Stimulated activated CD4-positive, alpha-beta T cell treated with anti-CD3 and anti-CD28 coated beads, Interleukin-4, amount 100 ng/mL, for 48 hours (primary cell): ENCODE data around the gene CSHL1.
A peak's percentile ranks its signal among the peaks of the same experiment; 100 is the strongest.
"Not testable (repeated sequence)": the region's sequence is repeated elsewhere in the genome, so short reads cannot be mapped to it uniquely, and the experiment has no call there.

Experiments
- DNase-seq, 2 donors: peaks; one replicate each; pipeline ENCODE4 v3.0.0-alpha.2; 2020; ENCODE audit warnings: low read depth in 2 of 2

Gene CSHL1

DNA sequence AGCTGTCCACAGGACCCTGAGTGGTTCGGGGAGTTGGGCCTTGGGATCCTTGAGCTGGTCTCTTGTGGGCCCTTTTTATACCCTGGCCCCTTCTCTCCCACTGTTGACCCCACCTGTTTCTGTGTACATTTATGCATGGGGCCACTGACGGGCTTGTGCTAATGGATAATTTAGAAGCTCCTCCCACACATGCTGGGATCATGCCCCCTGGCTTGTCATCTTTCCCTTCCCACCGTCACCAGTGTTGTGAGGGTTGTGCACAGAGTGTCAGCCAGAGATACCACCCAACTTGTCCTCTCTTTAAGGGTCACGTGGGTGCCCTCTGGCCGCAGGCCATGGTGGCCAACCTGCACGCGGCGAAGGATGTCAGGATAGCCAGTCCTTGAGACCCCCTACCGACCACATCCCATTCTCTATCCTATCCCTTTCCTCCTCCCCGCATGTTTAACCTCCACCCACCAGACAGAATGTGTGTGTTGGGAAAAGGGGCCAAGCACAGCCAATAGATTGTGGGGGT, 7.8 kb upstream of the CSHL1 start, which contains the start of gene GH1:
Gene GH1 (minus strand): TSS at position 51 of the 517 bp plus-strand sequence. CDS start 63 bp downstream, outside the sequence.
- DNase-seq = not testable (repeated sequence)

DNA sequence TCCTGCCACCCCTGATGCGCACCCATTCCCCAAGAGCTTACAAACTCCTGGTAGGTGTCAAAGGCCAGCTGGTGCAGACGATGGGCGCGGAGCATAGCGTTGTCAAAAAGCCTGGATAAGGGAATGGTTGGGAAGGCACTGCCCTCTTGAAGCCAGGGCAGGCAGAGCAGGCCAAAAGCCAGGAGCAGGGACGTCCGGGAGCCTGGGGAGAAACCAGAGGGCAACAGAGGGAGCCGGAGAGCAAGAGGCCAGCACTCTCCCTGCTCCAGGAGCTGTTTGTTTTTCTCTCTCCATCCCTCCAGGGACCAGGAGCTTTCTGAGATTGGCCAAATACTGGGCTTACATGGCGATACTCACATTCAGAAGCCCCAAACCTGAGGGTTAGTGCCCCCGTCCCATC, 7.2 kb upstream of the CSHL1 start:
- DNase-seq = no peak

DNA sequence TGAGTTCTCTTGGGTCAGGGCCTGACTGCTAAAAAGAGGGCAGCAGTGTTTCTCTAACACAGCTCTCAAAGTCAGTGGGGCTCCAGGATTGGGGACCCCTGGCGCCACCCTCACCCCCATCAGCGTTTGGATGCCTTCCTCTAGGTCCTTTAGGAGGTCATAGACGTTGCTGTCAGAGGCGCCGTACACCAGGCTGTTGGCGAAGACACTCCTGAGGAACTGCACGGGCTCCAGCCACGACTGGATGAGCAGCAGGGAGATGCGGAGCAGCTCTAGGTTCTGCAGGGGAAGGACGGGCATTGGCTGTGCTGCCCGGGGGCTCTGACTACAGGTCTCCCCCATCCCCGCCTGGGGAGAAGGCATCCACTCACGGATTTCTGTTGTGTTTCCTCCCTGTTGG, 6.6 kb upstream of the CSHL1 start:
- no peak for DNase-seq

DNA sequence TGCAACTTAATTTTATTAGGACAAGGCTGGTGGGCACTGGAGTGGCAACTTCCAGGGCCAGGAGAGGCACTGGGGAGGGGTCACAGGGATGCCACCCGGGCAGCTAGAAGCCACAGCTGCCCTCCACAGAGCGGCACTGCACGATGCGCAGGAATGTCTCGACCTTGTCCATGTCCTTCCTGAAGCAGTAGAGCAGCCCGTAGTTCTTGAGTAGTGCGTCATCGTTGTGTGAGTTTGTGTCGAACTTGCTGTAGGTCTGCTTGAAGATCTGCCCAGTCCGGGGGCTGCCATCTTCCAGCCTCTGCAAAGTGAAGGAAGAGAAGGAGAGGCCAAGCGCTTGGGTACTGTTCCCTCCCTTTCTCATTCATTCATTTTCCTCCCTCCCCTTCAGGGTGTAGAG, 6.1 kb upstream of the CSHL1 start:
- not testable (repeated sequence) for DNase-seq

DNA sequence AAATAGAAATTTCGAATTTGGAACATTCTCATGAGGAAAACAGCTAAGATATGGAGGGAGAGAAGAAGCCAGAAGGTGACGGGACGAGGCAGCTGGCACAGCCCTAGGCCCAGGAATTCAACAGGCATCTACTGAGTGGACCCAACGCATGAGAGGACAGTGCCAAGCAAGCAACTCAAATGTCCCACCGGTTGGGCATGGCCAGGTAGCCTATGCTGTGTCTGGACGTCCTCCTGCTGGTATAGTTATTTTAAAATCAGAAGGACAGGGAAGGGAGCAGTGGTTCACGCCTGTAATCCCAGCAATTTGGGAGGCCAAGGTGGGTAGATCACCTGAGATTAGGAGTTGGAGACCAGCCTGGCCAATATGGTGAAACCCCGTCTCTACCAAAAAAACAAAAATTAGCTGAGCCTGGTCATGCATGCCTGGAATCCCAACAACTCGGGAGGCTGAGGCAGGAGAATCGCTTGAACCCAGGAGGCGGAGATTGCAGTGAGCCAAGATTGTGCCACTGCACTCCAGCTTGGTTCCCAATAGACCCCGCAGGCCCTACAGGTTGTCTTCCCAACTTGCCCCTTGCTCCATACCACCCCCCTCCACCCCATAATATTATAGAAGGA, 5.6 kb upstream of the CSHL1 start:
- no peak for DNase-seq

DNA sequence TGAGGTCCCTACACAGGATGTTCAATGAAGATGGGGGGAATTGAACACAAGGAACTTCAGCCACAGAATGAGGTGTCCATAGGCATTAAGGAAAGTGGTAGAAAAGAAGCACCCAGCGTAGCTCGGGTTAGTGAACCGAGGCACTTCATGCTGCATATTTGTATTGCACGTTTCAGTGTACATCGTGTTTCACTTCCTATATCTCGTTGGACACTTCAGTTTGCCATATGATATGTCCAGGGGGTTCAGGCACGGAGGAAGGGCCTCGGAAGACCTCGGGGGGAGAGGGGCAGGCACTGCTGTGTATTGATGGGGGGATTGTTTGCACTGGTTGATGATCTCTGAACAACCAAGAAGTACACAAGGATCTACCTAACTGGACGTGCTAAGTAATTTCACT, 4.7 kb upstream of the CSHL1 start:
- DNase-seq = not testable (repeated sequence)

DNA sequence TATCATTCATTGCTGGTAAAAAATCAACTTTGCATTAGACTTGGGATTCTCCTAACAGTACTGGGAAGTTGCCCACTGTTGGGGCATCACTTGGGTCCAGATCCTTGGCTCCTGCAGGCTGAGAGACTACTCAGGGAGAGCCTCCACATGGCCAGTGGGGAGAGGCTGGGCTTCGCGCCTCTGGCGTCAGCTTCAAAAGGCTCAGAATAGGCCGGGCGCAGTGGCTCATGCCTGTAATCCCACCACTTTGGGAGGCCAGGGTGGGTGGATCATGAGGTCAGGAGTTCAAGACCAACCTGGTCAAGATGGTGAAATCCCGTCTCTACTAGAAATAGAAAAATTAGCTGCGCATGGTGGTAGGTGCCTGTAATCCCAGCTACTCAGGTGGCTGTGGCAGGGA, 3.4 kb upstream of the CSHL1 start:
- no peak for DNase-seq

DNA sequence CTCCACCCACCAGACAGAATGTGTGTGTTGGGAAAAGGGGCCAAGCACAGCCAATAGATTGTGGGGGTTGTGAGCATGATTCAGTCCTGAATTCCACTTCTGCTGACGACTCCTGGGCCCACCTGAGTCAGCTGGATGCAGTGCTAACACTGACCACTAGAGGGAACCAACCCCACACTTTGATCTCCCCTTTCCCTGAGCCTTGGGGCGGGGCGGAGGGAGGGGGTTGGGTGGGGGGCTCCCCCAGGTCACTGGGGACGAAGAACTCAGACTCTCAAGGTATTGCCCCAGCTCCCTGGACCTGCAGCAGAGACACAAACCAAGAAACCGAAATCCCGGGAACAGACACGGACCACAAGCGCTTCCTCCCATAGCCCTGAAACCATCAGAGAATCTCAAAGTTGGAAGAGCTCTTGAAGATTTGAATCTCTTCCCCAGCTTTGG, 621 bp upstream of the CSHL1 start:
- DNase-seq = peak; percentile 49 to 63

DNA sequence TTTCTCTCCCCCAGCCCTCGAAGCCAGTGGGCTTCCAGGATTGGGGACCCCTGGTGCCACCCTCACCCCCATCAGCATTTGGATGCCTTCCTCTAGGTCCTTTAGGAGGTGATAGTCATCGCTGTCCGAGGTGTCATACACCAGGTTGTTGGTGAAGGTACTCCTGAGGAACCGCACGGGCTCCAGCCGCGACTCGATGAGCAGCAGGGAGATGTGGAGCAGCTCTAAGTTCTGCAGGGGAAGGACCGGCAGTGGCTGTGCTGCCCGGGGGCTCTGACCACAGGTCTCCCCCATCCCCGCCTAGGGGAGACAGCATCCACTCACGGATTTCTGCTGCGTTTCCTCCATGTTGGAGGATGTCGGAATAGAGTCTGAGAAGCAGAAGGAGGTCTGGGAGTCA, 962 bp downstream of the CSHL1 start:
- no peak for DNase-seq

DNA sequence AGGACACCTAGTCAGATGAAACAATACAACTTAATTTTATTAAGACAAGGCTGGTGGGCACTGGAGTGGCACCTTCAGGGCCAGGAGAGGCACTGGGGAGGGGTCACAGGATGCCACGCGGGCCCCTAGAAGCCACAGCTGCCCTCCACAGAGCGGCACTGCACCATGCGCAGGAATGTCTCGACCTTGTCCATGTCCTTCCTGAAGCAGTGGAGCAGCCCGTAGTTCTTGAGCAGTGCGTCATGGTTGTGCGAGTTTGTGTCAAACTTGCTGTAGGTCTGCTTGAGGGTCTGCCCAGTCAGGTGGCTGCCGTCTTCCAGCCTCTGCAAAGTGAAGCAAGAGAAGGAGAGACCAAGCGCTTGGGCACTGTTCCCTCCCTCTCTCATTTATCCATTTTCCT, 1.5 kb downstream of the CSHL1 start:
- not testable (repeated sequence) for DNase-seq

DNA sequence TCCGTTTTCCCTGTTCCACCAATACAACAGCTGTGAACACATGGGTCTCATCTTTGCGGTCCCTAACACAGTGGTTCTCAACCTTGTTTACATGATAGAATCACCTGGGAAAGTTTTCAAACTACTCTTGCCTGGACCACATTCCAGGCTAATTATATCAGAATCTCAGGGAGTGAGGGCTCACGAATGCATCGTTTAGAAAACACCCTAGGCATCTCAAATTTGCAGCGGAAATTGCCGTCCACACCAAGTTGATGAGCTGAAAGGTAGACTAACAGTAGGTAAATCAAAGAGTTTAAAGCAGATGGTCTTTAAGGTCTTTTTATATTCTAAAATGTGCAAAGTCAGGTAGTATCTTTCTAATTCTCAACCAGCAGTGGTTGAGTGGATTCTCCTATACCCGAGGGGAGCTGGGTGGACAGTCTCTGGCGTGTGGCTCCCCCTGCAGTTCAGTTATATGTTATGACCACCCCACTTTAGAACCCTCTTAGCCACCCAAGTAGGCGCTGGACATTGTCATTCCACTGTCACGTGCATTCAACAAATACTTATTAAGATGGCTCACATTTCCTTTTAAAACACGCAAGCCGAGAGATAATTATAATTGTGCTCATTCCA, 3.8 kb downstream of the CSHL1 start:
- not testable (repeated sequence) for DNase-seq

DNA sequence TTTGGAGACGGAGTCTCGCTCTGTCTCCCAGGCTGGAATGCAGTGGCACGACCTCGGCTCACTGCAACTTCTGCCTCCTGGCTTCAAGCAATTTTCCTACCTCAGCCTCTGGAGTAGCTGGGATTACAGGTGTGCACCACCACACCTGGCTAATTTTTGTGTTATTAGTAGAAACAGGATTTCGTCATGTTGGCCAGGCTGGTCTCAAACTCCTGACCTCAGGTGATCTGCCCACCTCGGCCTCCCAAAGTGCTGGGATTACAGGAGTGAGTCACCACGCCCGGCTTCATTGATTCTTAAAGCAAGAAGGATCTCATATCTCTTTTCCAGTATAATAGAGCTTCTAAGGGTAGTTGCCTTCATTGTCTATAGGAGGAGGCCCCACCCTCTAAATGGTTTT, 6.3 kb downstream of the CSHL1 start:
- DNase-seq = not testable (repeated sequence)

DNA sequence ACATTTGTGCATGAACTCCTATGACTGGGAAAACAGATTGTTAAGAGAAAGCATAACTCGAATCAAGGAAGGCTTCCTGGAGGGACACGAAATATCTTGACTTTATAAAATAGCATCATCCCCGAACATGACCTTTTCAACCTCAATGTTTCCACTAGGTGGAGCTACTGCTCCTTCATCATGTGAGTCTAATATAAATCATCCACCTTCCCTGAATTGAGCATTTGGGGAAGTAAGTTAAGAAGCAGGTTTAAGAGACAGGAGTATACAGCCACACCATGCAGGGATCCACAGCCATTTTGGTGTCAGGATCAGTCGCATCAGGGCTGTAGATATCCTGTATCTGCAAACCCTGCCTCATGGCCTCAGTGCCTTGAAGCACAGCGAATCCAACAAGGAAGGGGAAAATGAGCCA, 7.3 kb downstream of the CSHL1 start:
- not testable (repeated sequence) for DNase-seq

DNA sequence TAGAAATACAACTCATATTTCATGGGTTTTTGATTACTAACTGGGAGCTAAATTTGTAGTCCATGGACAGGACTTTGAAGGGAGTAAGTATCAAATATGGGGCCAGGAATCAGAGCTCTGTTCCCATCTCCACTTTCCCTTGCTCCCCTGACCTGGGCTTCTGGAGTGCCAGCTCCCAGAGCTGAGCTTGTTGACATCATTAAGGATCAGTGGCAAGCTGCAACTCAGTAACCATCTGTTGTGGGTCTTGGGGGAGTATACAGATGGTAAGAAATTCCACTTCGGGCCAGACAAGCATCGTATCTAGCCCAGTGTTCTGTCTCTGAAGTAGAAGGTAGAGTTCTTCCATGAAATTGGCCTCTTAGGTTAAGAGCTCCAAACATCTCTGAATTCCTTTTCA, 9.1 kb downstream of the CSHL1 start:
- DNase-seq = not testable (repeated sequence)

DNA sequence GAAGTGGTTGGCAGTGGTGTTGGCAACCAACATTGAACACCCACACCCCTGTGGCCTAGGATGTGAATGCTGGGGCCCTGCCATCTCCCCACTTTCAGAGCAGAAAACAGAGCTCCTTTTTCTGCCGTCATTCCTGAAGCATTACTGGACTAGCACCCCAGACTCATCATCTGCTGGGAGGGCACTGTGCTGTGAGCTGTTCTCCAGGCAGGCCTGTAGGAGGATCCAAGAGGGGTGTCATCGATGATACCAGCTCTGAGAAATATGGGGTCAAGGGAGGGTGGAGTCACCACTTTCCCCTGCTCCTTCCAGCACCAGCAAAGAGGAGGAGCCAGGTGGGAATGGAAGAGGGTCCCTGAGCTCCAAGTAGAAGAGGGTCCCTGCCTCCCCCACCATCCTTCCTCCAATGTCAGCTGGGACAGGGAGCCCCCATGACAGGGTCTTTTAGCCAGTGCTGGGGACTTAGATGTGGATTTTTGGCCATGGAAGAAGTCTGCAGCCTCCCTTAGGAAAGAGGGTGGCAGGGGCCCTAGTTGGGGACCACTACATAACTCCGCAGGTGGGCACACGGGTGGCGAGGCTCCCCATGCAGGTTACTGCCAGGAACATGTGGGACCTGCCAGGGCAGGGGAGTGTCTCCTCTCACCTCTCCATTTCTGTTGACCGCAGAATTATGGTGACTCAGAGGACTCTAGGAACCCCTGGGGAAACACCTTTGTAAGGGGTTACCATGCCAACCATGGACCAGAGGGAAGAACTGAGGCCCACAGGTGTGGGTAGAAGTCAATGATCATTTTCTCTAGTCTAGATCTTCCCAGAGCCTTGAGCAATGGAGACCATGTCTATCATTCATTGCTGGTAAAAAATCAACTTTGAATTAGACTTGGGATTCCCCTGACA, 11.9 kb downstream of the CSHL1 start:
- DNase-seq = peak in 1 of 2 donors; percentile 31

DNA sequence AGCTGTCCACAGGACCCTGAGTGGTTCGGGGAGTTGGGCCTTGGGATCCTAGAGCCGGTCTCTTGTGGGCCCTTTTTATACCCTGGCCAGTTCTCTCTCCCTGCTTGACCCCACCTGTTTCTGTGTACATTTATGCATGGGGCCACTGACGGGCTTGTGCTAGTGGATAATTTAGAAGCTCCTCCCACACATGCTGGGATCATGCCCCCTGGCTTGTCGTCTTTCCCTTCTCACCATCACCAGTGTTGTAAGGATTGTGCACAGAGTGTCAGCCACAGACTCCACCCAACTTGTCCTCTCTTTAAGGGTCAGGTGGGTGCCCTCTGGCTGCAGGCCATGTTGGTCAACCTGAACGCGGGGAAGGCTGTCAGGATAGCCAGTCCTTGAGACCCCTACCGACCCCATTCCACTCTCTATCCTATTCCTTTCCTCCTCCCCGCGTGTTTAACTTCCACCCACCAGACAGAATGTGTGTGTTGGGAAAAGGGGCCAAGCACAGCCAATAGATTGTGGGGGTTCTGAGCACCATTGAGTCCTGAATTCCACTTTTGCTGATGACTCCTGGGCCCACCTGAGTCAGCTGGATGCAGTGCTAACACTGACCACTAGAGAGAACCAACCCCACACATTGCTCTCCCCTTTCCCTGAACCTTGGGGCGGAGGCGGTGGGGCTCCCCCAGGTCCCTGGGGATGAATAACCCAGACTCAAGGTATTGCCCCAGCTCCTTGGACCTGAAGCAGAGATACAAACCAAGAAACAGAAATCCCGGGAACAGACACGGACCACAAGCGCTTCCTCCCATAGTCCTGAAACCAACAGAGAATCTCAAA, 14.3 kb downstream of the CSHL1 start, which contains the start of gene CSH1:
Gene CSH1 (minus strand): TSS at position 51 of the 831 bp plus-strand sequence. CDS start 63 bp downstream, outside the sequence.
- not testable (repeated sequence) for DNase-seq

DNA sequence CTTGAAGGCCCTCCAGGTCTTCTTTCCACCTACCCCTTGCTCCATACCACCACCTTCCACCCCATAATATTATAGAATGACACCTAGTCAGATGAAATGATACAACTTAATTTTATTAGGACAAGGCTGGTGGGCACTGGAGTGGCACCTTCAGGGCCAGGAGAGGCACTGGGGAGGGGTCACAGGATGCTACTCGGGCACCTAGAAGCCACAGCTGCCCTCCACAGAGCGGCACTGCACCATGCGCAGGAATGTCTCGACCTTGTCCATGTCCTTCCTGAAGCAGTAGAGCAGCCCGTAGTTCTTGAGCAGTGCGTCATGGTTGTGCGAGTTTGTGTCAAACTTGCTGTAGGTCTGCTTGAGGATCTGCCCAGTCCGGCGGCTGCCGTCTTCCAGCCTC, 16.2 kb downstream of the CSHL1 start:
- DNase-seq = not testable (repeated sequence)

DNA sequence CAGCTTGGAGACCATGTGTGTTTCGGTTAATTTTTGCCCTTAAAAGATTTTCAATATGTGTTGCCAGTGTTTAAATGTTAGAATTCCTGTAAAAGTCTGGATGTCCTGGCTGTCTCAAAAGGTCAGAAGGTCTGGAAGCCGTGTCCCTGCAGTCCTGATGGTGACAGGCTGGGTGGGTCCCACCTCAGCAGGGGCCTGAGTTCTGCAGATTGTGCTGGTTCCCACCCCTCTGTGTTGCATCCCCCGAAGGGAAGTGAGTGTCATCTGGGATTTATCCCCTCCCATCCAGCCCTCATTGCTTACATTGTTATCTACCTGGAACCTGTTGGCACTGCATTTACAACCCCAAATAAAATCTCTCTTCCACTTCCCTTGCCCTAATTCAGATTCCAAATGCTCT, 17.0 kb downstream of the CSHL1 start:
- not testable (repeated sequence) for DNase-seq

DNA sequence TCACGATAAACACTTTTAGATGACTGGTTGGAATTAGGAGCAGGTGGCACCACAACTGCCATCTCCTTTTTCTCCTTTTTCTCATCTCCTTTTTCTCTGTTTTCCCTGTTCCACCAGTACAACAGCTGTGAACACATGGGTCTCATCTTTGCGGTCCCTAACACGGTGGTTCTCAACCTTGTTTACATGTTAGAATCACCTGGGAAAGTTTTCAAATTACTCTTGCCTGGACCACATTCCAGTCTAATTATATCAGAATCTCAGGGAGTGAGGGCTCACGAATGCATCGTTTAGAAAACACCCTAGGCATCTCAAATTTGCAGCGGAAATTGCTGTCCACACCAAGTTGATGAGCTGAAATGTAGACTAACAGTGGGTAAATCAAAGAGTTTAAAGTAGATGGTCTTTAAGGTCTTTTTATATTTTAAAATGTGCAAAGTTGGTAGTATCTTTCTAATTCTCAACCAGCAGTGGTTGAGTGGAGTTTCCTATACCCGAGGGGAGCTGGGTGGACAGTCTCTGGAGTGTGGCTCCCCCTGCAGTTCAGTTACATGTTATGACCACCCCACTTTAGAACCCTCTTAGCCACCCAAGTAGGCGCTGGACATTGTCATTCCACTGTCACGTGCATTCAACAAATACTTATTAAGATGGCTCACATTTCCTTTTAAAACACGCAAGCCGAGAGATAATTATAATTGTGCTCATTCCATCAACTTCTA, 18.6 kb downstream of the CSHL1 start:
- not testable (repeated sequence) for DNase-seq
